ENCODE results near the gene PVRIG.
"Not testable (repeated sequence)": the region's sequence is repeated elsewhere in the genome, so short reads cannot be mapped to it uniquely, and the experiment has no call there.

Gene PVRIG

GRCh38 chr7:100219801-100220585 lies at the start of gene PVRIG:
Gene PVRIG (plus strand): TSS chr7:100219949. CDS start chr7:100219971, 22 bp downstream.
- DNase-seq (ENCODE audit: low spot score), result not testable (repeated sequence)

GRCh38 chr7:100170101-100170897 lies 49.5 kb upstream of the PVRIG start:
- no peak for DNase-seq (ENCODE audit: low spot score)

GRCh38 chr7:100171087-100171681 lies 48.6 kb upstream of the PVRIG start:
- DNase-seq (ENCODE audit: low spot score), result no peak

GRCh38 chr7:100171840-100172239 lies 47.9 kb upstream of the PVRIG start:
- DNase-seq (ENCODE audit: low spot score), result no peak

- DNase-seq (ENCODE audit: low spot score), result no peak
These were observed 45.8 kb upstream of the PVRIG start for GRCh38 chr7:100173806-100174495.

- no peak for DNase-seq (ENCODE audit: low spot score)
These were observed 45.2 kb upstream of the PVRIG start for GRCh38 chr7:100174582-100174981.

- no peak for DNase-seq (ENCODE audit: low spot score)
These were observed 44.3 kb upstream of the PVRIG start for GRCh38 chr7:100175296-100175935.

- DNase-seq (ENCODE audit: low spot score), result no peak
These were observed 43.4 kb upstream of the PVRIG start for GRCh38 chr7:100176096-100177044.

GRCh38 chr7:100177045-100178001 lies 42.4 kb upstream of the PVRIG start, which contains the start of the genes GPC2 and STAG3:
Gene GPC2 (minus strand): TSS chr7:100177381. CDS start chr7:100177199, 182 bp downstream.
Gene STAG3 (plus strand): TSS chr7:100177918. CDS start chr7:100180557, 2,639 bp downstream.
- DNase-seq (ENCODE audit: low spot score), result peak; percentile 98

GRCh38 chr7:100180084-100180483 lies 39.7 kb upstream of the PVRIG start:
- not testable (repeated sequence) for DNase-seq (ENCODE audit: low spot score)

- not testable (repeated sequence) for DNase-seq (ENCODE audit: low spot score)
These were observed 37.1 kb upstream of the PVRIG start for GRCh38 chr7:100182616-100183015.

GRCh38 chr7:100183090-100183489 lies 36.7 kb upstream of the PVRIG start:
- DNase-seq (ENCODE audit: low spot score), result not testable (repeated sequence)

GRCh38 chr7:100185726-100186125 lies 34.0 kb upstream of the PVRIG start:
- DNase-seq (ENCODE audit: low spot score), result no peak

GRCh38 chr7:100189061-100189460 lies 30.7 kb upstream of the PVRIG start:
- no peak for DNase-seq (ENCODE audit: low spot score)

GRCh38 chr7:100190048-100190711 lies 29.6 kb upstream of the PVRIG start:
- DNase-seq (ENCODE audit: low spot score), result peak; percentile 21

- DNase-seq (ENCODE audit: low spot score), result no peak
These were observed 28.0 kb upstream of the PVRIG start for GRCh38 chr7:100191775-100192174.

- DNase-seq (ENCODE audit: low spot score), result not testable (repeated sequence)
These were observed 27.4 kb upstream of the PVRIG start for GRCh38 chr7:100192281-100192862.

GRCh38 chr7:100192969-100193368 lies 26.8 kb upstream of the PVRIG start:
- no peak for DNase-seq (ENCODE audit: low spot score)

Data from kidney capillary endothelial cell (primary cell).